NOMO-1 treated with dmso at 0.1 percent for 144 hours (cell line): Measurements from ENCODE around the gene PDE5A.
"Not testable (repeated sequence)": the region's sequence is repeated elsewhere in the genome, so short reads cannot be mapped to it uniquely, and the experiment has no call there.

Experiments
- DNase-seq: peaks from one replicate; lab custom pipeline; 2025; ENCODE audit not compliant: unreplicated experiment; lab: John Stamatoyannopoulos, UW

The PDE5A gene

DNA sequence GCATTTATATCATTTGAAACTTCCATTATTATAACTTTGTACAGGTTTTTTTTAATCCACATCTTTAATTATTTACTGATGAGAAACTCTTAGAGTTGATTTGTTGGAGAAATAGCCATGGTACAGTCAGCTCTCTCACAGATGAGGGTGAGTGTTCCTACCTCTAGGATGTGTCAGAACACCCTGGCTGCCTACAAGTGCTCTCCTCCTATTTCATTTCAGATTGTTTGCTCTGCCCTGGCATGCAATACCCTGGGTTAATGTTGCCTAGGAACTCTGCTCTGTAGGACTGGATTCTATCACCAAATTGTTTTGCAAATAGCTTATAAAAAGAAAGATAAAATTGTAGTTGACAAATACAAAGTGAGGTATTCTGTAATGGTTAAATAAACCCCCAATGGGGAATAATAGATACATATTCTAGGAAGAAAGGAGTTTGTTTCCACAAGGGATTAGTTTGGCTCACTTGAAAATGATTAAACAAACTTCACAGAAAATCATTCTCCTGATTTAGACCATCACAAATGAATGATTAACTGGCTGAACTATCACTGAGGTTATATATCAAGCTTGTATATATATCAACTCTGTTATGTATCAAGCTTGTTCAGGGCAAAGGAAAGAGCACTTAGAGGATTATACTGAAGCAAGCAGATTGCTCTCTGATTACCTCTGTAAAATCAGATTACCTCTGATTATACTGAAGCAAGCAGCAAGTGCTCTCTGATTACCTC is 150.0 kb downstream of the PDE5A start:
- no peak for DNase-seq

DNA sequence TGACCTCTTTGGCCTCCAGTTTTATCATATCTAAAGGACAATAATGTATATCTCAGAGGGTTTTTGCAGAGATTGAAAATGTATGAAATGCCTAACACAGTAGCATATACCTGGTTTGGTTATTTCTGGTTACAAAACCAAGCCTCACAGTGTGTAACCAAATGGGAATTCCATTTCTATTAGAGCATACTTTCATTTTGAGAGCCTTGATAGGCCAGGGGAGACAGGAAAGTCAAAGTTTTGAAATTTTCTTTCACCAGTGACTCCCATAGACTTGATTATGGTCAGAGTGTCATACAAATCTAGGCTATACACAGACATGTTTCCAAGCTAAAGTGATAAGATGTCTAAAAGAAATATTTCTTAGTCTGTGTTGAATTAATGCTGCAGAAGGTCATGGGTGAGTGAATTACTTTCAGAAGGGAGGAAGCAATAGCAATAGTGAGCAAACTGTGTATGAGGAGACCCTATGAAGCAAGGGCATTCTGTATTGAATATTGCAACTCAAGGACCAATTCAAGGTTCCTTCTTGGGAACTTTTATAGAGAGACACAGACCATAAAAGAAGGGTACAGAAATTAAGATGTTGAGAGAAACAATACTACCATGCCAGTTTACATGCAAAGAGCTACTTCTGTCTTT is 151.1 kb downstream of the PDE5A start:
- DNase-seq: no peak

DNA sequence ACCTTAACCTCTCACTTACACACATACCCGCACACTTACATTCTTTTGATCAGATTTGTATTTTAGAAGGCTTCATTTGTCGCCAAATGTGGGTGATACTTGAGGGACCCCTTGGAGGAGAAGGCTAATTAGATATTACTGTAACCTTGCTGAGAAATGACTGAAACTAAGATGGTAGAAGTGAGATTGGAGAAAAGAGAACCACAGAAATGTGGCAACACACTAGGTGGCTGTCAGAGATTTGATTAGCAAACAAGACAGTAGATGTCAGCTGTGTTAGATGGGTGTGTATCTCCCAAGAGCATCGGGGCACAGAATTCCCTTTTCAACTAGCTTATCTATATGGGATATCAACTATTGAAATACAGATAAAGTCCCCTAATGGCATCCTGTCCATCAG is 157.3 kb downstream of the PDE5A start:
- no peak for DNase-seq

DNA sequence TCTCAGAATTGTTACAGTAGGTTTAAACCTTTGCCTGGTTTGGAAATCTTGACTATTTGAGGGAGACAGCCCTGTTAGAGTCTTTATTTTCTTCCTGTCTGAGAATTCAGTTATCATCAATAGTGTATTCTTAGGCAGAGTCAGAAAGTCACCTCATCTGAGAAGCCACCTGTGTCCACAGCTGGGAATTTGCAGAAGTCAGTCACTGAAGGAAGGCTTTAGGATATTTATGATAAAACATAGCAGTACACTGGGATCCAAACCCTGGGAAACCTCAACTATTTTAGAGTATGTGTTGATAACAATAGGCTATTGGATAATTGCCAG is 157.9 kb downstream of the PDE5A start:
- not testable (repeated sequence) for DNase-seq

DNA sequence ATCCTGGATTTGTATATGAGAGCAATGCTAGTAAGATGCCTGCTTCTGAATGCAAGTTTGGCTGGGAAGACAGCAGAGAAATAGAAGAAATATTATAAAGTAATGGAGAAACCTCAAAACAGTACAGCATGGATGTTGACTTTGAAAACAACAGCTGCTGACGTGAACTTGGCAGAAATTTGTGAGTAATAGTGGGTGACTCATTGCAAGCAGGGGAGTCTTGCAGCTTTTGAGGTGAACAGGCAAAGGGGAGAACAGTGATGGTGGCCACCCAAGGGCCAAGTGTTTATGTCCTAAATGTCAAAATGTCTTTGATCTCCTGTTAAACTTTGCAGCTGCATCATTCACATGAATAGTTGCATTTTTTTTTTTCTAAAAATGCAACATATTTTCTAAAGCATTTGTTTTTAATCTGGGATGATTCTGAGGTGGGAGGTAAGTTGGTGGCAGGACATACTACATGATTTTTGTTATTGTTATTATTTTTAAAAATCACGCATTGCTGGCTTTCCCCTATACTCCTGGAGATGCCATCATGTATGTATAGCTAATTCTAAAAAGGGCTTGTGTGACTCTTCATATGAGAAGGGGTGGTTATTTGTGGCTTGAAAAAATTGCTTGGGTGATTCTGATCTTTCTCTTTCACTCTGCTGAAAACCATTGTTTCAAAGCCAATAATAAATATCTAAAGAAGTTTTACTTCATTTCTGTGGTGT is 158.4 kb downstream of the PDE5A start:
- not testable (repeated sequence) for DNase-seq

DNA sequence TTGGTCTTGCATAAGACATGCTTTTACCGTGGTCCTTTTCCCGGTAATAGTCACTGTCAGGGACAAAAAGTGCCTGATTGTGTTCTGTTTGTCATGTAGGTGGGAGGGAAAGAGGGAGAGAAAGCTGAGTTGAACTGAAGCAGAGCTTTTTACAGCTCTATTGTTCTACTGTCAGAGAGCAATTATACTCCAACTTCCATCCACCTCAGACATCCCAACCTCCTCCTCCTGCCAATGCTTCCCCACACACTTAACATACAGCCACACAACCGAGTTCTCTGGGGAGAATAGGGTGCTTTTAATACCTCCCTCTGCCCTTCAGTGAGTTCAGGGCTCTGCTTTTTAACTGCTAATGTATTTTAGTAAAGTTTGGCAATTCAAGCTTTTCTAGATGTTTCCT is 159.6 kb downstream of the PDE5A start:
- not testable (repeated sequence) for DNase-seq

DNA sequence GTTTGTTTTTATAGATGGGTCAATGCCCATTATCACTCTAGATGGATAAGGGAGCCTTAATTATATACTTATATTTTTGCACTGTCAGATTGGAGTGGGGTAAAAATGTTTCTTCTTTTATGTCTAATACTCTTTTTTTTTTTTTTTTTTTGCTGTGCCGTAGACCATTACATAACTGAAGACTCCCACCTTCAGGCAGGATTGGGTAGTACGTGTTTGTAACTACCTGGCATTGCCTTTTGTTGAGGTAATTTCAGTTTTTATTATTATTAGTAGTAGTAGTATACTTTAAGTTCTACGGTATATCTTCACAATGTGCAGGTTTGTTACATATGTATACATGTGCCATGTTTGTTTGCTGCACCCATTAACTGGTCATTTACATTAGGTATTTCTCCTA is 165.9 kb downstream of the PDE5A start:
- not testable (repeated sequence) for DNase-seq

DNA sequence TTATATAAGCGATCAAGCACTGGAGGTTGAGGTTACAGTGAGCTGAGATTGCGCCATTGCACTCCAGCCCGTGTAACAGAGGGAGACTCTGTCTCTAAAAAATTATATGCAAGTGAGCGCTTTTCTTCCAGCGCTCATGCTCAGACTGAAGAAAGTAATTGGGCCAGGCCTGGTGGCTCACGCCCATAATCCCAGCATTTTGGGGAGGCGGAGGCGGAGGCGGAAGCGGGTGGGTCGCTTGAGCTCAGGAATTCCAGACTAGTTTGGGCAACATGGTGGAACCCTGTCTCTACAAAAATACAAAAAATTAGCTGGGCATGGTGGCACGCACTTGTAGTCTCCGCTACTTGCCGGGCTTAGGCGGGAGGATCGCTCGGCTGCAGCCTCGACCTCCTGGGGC is 172.9 kb downstream of the PDE5A start:
- DNase-seq: not testable (repeated sequence)

DNA sequence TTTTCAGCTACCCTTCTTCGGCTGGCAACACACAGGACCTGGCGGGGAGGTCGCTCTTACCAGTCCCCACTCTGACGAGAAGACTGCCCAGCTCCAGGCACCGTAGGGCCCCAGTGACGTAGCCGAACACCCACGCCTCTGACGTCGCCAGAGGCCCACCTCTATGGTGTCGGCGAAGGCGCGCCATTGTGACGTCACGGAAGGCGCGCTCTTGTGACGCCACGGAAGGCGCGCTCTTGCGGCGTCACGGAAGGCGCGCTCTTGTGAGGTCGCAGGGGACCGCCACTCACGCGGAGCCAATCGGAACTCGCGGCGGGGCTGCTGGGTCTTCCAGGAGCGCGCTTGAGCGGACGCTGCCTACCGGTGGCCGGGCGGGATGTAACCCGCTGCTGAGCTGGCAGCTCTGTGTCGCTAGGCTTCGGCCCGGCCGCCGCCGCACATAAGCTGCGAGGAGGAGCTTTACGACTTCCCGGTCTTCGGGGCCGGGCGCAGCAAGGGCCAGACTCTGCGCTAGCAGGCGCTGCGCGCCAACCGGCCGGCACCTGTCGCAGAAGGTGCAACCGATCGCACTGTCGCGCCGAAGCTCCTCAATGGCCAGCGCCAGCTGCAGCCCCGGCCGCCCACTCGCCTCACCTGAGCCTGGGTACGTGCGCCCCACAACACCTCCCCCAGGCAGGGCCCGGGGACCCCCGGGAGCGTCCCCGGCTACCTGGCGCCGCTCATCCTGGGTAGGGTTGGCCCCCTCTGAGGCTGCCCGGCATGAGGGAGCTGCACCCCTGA is 173.9 kb downstream of the PDE5A start:
- DNase-seq: peak; percentile 77

DNA sequence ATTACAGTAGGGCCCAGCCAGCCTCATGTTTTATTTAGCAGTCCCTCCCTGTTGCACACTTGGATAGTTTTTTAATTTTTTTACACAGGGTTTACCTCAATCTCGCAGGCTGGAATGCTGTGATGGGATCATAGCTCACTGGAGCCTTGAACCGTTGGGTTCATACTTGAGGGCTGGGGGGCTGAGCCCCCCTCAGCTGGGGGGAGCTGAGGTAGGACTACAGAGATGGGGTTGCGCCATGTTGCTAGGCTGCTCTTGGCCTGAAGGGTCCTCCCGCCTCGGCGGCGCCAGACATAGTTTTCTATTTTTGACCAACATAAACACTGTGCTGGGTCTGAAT is 174.5 kb downstream of the PDE5A start:
- not testable (repeated sequence) for DNase-seq

DNA sequence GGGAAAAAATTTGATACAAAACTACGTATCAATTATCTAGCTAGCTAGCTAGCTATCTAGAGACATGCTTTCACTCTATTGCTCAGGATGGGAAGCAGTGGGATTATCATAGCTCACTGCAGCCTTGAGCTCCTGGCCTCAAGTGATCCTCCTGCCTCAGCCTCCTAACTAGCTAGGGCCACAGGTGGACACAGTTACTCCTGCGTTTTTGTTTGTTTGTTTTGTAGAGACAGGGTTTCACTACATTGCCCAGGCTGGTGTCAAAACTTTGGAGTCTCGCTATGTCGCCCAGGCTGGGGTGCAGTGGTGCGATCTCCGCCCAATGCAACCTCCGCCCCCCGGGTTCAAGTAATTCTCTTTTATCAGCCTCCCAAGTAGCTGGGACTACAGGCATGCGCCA is 175.3 kb downstream of the PDE5A start:
- DNase-seq: not testable (repeated sequence)

DNA sequence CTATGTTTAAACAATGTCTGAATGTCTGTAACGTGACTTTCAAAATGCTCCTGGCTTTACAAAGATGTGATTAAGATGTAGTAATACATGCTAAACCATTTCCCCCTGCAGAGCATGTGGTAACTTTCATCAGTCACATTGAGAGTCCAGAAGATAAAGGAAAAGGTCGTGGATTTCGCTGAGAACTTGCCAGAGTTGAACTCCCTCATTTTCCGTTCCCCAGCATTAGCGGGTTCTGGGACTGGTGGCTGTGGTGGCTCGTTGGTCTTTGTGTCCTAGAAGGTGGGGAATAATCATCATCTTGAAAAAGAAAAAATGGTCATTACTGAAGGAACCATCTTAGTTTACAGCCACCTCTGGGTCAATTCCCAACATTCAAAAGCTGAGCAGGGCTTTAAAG is 178.8 kb downstream of the PDE5A start:
- DNase-seq: not testable (repeated sequence)
